GM15510 (cell line): ENCODE results near the gene SBNO2.

ENCODE experiments used
- POLR2A ChIP-seq: IDR thresholded peaks from 3 replicates; pipeline ENCODE4 v1.6.1; 2011; ENCODE audit warnings: borderline replicate concordance; ENCODE audit not compliant: insufficient read length; ENCODE audit errors: extremely low read depth

Gene SBNO2

GRCh38 chr19:1182068-1182467 lies 8.0 kb upstream of the SBNO2 start:
- TF ChIP-seq POLR2A: no peak

GRCh38 chr19:1181606-1182005 lies 7.5 kb upstream of the SBNO2 start:
- no peak for TF ChIP-seq POLR2A

- TF ChIP-seq POLR2A: no peak
Measured at GRCh38 chr19:1177322-1178114, 3.5 kb upstream of the SBNO2 start.

GRCh38 chr19:1173159-1173844 lies 766 bp downstream of the SBNO2 start:
- no peak for TF ChIP-seq POLR2A

GRCh38 chr19:1172353-1173158 lies 1.5 kb downstream of the SBNO2 start:
- no peak for TF ChIP-seq POLR2A

GRCh38 chr19:1171755-1172352 lies 2.2 kb downstream of the SBNO2 start:
- TF ChIP-seq POLR2A: no peak

- no peak for TF ChIP-seq POLR2A
Measured at GRCh38 chr19:1170938-1171754, 2.9 kb downstream of the SBNO2 start.

GRCh38 chr19:1169921-1170885 lies 3.9 kb downstream of the SBNO2 start:
- no peak for TF ChIP-seq POLR2A

GRCh38 chr19:1169411-1169791 lies 4.7 kb downstream of the SBNO2 start:
- no peak for TF ChIP-seq POLR2A

GRCh38 chr19:1168572-1169410 lies 5.3 kb downstream of the SBNO2 start:
- no peak for TF ChIP-seq POLR2A

- no peak for TF ChIP-seq POLR2A
Measured at GRCh38 chr19:1167687-1168571, 6.1 kb downstream of the SBNO2 start.
